GM10847 (cell line): Measurements from ENCODE around the gene MRPL42.

ENCODE experiments used
- POLR2A ChIP-seq: IDR thresholded peaks from 2 replicates; pipeline ENCODE4 v1.6.1; 2011; ENCODE audit not compliant: insufficient read length; ENCODE audit errors: extremely low read depth

The MRPL42 gene

GRCh38 chr12:93550748-93551611 lies 83.7 kb downstream of the MRPL42 start:
- no peak for TF ChIP-seq POLR2A

DNA sequence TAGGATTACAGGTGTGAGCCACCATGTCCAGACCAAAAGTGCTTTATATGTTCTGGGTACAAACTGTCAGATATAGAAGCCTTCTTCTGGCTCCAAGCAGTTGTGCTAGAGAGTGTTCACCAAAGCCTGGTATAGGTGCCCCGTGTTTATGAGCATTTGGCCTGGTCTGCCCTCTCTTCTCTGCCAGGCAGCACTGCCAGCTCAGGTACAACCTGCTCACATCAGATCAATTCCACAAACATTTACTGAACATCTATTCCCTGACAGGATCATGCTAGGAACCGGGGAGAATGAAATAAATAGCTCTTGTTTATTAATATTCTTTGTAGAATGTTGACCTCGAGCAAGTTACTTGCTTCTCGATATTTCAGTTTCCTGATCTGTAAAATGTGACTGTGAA lies 85.1 kb downstream of the MRPL42 start:
- TF ChIP-seq POLR2A: no peak

DNA sequence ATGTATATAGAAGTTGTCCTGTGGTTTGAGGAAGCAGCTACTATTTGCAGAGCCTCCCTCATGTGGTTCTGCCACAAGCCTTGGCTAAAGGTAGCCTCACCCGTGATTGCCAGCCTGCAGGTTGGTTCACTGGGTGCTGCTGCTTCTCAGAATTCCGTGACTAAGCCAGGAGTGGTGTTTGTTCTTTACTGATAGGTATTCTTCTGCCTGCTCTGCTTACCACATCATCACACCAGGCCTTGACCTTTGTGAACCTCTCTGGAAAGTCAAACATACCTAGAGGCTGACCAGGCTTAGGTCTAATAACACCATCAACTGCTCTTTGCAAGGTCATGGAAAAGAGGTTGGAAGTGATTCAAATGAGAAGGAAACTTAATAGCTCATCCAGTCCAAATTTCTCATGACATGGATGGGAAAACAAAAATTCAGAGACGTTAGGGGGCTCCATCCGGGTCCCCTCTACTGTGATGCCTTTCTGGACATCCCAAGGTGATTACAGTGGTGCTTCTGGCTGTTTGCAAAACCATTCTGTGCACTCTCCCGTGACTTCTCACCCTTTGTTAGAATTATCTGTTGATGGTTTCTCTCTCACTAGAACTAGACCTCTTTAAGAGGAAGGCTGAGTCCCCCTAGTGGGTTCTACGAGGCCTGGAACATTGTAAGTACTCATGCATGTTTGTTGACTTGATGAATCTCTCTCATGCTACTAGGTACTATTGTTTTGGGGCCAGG lies 96.7 kb downstream of the MRPL42 start:
- no peak for TF ChIP-seq POLR2A

GRCh38 chr12:93565760-93566159 lies 98.4 kb downstream of the MRPL42 start:
- TF ChIP-seq POLR2A: no peak
